GM21367 (cell line): ENCODE results near the gene CSK.

Source experiments
- ATAC-seq: cut with Tn5 transposase; IDR thresholded peaks from one replicate; pipeline ENCODE4 v1.9.1; 2021; ENCODE audit not compliant: unreplicated experiment

The CSK gene

DNA sequence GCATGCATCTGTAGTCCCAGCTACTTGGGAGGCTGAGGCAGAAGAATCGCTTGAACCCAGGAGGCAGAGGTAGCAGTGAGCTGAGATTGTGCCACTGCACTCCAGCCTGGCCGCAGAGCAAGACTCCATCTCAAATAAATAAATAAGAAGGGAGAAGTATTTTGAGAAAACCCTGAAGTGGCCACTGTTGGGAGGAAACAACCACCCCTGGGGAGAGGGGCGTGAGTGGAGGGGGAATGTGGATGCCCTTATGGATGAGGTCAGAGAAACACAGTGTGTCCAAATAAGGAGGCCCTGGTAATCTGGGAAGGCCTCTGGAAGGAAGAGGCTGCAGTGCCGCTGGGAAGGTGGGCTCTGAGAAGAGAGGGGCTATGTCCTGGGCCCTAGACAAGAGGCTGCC, 40.4 kb downstream of the CSK start:
- no peak for ATAC-seq

DNA sequence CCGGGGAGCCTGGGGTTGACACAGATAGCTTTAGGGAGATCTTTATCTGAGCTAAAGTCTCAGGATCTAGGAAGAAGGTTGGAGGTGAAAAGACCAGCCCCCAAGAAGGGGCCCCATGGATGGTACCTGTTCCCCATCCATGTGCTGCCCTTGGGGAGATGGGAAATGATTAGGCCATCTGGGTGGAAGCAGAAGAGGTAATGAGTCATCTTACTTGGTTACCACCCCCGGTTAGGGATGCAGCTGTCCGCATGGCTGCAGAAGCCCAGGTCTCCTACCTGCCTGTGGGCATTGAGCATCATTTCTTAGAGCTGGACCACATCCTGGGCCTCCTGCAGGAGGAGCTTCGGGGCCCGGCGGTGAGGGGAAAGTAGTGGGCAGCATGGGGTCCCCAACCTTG, 41.4 kb downstream of the CSK start:
- ATAC-seq, result no peak

DNA sequence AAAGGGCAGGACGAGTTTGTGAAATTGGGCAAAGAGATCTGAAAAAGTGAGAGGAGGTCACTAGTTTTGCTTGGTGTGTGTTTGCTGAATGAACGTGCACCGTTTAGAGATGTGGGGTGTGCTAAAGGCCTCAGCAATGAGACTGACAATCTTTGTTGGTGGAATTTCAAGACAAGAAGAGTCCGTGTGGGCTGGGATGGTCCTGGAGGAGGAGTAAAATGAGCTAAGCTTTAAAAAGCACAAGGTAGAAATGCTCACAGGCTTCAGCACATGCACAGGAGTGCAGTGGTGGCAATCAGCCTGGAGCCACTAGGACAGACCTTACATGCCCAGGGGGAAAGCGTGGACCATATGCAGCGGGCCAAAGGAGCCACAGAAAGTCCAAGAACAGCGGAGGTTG, 43.1 kb downstream of the CSK start:
- no peak for ATAC-seq

DNA sequence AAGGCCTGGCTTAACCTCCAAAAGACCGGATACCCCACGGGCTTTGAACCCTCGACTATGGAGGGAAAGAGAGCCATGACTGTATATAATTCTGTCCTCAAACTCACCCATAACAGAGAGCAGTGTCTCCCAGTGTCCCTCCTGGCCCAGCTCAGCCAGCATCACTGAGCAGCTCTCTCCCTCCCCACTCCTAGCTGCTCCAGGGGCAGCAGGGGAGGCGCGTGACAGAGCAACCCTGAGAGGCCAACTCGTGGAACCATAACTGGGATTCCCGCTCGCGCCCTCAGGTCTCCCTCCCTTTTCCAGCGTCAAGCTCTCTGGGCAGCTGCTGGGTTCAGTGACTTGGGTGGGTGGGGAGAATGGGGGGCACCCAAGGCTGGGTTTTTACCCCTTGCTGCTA, 44.0 kb downstream of the CSK start:
- ATAC-seq, result no peak

DNA sequence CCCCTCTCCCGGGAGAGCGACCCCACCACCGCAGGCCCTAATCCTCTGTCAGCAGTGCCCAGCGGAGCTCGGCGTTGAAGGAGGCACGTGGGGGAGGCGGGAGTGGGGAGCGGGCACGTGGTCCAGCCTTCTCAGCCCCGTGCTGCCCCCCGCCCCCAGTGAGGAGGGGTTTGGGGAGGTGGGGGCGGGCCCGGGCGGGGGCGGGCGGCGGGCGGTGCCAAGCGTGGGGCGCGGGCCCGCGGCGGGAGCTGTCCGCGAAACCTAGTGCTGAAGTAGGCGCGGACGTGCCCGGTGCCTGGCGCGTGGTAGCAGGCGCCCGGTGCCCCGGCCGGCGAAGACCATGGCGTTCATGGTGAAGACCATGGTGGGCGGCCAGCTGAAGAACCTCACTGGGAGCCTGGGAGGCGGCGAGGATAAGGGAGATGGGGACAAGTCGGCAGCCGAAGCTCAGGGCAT, 44.5 kb downstream of the CSK start, which contains the start of gene CPLX3:
CPLX3 (plus strand) TSS at position 264 of the 456 bp plus-strand sequence; CDS start at position 341, 77 bp downstream.
- no peak for ATAC-seq

DNA sequence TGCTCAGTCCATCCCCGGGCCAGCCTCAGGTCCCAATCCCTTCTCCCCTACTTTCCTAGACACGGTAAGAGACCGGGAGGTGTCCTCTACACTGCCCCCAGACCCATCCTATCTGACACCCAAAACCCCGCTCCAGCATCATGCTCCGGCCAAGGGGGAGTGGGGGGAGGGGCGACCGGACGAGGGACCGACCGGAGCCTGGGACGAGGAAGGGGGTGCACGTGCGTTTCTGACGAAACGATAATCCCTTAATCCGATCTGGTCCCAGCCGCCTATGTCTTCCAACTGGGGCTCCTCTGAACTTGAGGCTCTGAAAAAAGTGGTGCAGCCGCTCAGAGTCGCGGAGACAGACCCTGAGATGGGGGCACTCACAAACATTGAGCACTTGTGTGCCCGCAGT, 45.0 kb downstream of the CSK start:
- ATAC-seq, result no peak

DNA sequence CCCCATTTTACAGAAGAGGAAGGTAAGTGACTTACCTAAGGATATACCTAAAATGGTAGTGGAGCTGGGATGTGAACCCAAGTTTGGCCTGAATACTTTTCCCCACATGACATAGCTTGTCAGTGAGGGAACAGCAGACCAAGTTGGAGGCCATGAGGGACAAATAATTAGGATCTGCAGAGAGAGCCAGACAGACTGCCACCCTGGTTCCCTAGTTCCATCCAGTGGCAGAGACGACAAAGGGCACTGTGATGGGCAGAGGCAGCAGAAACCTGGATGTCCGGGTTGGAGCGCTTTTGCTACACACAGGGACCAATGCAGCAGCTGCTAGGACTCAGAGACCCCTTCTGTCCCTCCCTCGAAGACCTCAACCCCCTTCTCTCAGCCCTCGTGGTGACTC, 45.7 kb downstream of the CSK start:
- ATAC-seq, result no peak

DNA sequence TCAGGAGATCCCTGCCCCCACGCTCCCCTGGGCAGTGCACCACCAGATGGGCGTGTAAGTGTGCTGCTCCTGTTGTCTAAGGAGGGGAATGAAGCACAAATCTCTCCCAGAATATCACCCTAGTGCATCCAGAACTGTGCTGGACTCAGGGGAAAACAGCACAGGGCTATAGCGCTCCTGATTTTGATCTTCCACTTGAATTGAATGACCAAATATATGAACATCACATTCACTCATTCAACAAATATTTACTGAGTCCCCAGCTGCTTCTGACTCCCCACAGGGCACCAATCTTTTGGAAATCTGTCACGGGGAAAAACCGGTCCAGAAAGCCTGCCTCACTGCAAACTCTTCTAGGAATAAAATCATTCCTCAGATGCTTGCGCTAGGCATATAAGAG, 47.0 kb downstream of the CSK start:
- no peak for ATAC-seq

DNA sequence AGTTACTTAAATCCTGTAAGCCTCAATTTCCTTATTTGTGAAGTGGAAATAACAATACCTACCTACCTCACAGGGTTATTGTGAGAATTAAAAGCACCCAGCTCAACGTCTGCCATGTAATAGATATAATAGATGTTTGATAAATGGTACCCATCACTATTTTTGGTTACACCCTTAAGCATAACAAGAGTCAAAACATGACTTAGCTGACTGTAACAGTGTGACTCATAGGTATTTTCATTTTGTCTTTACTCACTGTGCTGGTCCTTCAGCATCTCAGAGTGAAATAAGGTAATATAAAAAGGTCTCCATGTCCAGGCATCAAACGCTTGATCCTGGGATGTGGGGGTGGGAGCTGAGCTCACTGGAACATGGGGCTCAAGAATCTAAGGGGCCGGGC, 47.6 kb downstream of the CSK start:
- ATAC-seq, result no peak

DNA sequence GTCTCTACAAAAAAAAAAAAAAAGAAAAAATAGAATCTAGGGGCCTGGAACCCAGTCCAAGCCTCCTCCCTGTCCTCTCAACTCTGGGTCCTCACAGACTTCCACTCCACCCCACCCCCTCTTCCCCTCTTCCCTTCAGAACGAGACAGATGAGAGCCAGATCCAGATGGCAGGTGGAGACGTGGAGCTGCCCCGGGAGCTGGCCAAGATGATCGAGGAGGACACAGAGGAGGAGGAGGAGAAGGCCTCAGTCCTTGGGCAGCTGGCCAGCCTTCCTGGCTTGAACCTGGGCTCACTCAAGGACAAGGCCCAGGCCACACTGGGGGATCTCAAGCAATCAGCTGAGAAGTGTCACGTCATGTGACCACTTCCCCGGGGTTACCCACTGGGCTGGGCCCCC, 48.1 kb downstream of the CSK start:
- ATAC-seq, result no peak

DNA sequence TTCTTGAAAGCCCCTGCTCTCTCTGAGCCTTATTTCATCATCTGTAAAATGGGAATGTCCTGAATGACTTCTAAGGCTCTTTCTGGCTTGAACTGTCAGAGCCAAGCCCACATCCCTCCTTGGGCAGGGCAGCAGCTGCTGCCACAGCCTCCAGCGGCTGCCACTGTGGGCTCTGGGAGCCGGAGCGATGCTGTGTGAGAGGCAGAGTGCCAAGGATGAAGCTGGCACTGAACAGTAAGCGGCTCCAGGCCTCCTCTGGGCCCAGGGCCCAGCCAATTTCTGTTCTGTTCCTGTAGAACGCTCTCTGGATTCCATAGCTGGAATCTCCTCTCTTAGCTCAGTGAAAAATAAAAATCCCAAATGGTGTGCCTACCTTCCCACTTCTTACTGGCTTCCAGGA, 49.0 kb downstream of the CSK start:
- ATAC-seq, result no peak

DNA sequence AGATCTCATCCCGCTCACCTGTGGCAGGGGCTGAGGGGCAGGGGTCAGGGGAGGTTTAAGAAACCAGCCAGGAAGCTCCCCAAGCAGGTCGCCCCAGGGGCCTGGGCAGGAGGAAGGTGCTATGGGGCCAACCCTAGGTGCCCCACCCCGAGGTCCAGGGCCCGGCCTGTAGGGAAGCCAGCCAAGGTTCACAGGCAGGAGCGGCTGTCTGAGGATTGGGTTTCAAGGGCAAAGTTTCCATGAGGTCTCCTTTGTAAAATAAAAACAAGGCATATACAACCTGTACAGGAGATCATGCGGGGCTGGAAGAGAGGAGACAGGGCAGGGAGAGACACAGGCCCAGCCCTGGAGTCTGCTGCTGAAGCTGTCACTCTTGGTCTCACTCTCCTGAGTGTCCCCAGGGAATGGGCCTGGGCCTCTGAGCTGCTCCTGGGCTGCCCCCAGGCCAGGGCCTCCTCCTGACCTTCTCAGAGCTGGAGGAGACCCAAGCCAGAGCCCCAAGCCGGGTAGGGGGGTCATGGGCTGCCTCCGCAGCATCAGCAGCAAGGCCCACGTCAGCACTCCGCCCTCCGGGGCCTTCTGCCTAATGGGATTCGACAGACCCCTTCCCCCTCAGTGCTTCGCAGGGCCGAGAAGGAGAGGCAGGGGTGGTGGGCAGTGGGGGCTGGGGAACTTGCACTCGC, 50.1 kb downstream of the CSK start:
- no peak for ATAC-seq

DNA sequence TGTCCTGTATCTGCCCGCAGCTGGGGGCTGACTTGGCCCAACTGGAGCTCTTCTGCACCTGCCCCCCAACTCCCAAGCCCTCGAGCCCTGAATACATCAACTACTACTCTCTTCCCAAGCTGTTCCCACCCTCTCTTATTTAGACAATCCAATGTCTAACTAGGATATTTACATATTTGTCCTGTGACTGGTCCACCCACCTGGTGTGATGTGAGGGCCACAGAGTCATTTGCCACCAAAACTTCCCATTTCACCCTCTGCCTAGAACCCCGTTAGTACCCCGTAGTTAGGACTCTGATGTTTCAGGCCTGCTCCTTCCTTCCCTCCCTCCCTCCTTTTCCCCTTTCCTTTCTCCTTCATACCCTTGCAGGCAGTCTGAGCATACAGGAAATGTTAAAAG, 50.9 kb downstream of the CSK start:
- ATAC-seq, result no peak

DNA sequence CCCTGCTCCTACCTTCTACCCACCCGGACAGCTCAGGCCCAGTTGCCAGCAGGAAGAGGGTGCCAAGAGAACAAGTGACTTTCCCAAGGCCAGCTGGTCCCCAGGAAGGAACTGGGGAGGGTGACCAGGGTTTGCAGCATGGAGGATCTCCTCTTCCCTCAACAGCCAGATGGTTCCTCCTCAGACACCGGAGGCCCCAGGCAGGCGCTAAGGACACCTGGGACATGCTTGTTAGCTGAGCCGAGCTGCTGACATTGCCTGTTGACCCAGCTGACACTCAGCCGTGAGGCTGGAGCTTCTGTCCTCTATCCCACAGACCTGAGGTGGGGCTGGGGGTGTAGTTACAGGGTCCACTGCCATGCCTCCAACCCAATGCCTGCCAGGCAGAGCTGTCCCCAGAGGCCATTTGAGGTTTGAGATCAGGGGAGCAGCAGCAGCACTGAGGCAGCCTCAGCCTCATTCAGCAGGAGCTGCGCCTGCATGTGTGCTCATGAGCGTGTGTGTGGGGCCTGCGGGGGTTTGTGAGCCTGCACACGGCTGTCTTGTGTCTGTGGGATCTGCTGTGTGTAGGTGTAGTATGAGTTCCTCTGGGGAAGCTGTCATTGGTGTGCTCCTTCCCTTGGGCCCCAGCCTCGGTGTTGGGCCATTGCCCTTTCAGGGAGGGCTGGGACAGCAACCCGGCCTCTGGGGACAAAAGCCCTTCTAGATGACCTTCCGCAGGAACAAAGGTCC, 51.7 kb downstream of the CSK start:
- no peak for ATAC-seq

DNA sequence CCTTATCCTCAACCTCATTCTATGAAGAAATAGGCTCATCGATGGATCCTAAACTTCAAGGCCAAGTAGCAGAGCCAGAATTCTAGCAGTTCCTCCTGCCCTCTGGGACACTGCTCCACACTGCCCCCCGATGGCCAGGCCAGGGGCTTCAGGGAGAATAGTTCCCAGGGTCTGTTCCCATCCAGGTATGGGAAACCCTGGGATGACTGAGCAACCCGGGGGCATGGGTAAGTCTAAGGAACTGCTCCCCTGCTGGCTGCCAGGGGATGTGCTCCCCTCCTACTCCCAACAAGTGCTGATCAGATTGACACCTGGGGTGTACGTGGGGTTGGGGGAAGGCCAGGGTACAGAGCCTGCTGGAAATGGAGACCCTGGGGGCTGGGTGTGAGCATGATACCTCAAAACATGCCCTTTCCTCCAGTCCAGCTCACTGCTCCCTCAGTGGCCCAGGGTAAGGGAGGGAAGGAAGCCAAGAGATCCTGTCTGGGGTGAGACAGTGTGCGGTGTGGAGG, 53.5 kb downstream of the CSK start:
- no peak for ATAC-seq

DNA sequence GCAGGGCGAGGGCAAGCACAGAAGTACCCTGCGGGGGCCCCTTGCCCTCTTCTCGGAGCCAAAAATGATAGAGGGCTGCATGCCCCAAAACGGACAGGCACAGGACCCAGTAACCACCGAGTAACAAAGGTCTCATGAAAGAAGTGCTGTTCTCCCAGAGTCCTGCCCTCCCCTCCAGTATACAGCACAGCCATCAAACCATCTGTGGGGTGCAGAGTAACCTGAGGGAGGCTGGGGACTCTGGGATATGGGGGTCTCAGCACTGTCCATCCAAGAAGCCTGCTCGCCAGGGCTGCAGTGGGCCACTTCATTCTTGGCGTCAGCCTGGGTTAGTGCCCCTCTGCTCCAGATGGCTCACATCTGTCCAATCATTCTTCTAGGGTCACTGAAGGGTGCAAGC, 55.0 kb downstream of the CSK start:
- ATAC-seq, result no peak

DNA sequence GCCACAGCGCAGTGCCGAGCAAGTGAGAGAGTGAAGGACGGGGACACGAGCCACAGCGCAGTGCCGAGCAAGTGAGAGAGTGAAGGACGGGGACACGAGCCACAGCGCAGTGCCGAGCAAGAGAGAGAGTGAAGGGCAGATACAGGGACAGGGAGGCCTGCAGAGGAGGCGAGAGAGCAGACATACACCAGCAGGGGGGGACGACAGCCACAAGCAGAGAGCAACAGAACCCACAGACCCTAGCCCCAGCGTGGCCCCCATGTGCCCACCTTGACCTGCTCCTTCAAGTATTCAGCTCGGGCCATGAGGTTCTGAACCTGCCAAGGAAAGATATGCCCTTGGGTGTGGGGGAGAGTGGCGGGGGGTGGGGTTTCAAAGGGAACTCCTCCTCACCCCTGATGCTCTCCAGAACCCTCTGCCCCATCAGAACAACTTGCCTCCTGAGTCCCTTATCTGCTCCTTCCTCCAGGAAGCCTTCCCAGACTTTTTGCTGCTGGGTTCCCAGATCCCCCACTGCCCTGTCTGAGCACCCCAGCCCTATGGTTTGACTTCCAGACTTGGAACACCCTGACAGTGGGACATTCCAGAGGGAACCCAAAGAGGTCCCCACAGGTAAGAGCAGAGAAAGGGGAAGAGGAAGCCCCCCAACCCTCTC, 55.7 kb downstream of the CSK start:
- no peak for ATAC-seq

DNA sequence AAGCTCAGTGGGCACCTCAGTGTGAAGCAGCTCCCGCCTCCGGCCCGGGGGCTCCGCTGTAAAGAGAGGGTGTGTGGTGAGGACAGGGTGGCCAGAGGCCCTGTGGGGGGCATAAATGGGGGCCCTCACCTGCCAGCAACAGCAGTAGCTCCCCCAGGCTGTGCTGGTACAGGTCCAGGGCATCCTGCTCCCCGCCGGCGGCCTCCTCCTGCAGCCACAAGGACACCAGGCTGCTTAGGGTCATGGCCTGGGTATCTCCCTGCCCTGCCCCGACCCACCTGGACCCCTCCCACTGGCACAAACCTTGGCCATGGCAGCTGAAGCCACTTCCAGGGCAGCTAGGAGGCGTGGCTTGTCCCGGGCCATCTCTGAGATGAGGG, 56.2 kb downstream of the CSK start:
- no peak for ATAC-seq

DNA sequence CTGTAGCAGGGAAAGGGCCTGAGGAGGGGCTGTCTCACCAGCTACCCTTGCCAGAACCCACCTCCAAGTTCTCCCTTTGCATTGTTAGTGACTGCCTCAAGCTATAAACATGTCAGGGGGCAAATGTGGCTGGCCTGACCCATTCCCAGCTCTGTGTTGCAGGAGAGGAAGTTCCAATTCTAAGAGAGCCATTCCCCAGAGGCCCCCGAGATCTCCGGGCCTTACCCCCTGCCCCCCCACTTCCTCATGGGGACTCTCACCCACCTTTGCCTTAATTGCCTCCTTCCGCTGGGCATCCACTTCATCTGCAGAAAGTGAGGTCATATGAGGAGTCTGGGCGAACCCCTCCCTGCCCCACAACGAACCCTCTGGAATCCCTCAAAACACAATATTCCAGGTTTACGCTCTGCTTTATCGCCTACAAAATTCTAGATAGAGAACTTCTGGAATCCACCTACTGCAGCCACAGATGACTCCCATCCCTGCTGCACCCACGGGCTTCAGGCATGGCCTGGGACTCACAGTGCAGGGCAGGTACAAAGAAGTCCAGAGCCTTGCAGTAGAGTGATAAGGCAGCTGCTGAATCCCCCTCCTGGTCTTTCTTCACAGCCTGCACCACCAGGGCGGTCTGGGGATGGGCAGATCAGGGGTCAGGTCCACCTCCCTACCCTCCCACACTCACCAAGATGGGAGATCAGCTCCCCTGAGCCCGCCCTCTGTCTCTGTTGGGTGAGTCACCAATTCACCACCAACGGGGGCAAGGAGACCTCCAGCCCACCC, 57.1 kb downstream of the CSK start:
- no peak for ATAC-seq

DNA sequence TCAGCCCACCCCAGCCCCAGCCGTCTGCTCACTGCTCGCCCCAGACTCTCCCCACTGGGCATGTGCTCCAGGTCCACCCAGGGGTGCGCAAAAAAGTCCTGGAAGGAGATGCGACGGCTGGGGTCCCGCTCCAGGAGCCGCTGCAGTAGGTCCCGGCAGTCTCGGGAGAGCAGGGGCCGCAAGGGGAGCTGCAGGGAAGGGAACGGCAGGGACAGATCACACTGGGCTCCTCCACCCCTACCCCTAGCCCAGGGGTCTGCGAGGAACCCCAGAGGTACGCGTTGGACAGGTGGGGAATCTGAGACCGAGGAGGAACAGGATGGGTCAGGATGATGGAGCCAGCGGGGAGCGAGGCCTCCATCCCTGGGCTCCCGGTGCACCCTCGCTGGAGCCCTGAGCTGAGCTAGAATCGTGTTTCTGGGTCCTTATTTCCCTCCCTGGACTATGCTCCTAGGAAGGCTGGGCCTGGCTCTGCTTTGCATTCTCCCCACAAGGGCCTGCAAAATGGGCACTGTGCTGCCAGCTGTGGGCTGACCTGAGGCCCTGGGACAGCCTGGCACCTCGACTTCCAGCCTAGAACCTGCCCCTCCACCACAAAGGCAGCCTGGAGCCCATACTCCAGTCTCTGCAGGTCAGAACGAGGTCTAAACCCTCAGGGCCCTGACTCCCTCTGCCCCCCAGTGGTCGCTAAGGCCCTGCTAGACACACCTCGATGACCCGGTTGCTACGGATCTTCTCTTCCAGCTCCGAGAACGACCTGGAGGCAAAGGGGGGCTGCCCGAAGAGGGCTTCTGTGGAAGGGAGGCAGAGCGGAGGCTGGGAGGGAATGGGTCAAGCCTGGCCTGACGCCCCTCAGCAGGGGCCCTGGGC, 57.9 kb downstream of the CSK start:
- no peak for ATAC-seq
